H1 (cell line): ENCODE results near the gene MYRIP. TPM values are rescaled to one million over a fixed set of nuclear protein-coding genes. Genes with fewer than 3 reads are reported as not detected.

ENCODE experiments used
- NANOG ChIP-seq: IDR thresholded peaks from 2 replicates; pipeline ENCODE4 v1.6.1; 2011; ENCODE audit warnings: low read length, low read depth, mild to moderate bottlenecking, inconsistent platforms; ENCODE audit not compliant: insufficient read depth, poor library complexity, severe bottlenecking
- polyA plus RNA-seq, 7 experiments: library from polyadenylated mRNA; depleted of rRNA in 3 of 7; stranded (reverse) in 5 of 7; unstranded in 2 of 7; fragments of >200 nt in 5 of 7; fragments of 200-250 nt in 2 of 7; gene quantifications; 1 replicate in 5 of 7; 2 replicates in 1 of 7; 4 replicates in 1 of 7; pipeline versions ENCODE4 v1.2.1 to v1.2.3, GENCODE V29; 2011 to 2013; ENCODE audit warnings: missing spikeins in 2 of 7, mixed read lengths in 2 of 7
- total RNA-seq: library from RNA; stranded (reverse); fragmentation: NEBNext Ultra II Directional; extraction: Animal tissue kit (Norgen Biotek cat#: 25700); gene quantifications from 2 replicates; pipeline ENCODE4 v1.2.1, GENCODE V29; 2021

The MYRIP gene
- total and polyA plus RNA-seq, 2 of the 8 experiments (the other 6 are each of a cell fraction or from before 2014, with no cell fraction given), result 0.54 to 4.3 TPM

- TF ChIP-seq NANOG, result no peak
Measured at GRCh38 chr3:40216471-40216870, 407.1 kb downstream of the MYRIP start (continued).
